HuH-7.5 (cell line): ENCODE results near the gene AIG1.
"Not testable (repeated sequence)": the region's sequence is repeated elsewhere in the genome, so short reads cannot be mapped to it uniquely, and the experiment has no call there.

Experiments used
- DNase-seq: peaks from one replicate; pipeline ENCODE4 v3.0.0; 2011; ENCODE audit warnings: low spot score

AIG1 gene

DNA sequence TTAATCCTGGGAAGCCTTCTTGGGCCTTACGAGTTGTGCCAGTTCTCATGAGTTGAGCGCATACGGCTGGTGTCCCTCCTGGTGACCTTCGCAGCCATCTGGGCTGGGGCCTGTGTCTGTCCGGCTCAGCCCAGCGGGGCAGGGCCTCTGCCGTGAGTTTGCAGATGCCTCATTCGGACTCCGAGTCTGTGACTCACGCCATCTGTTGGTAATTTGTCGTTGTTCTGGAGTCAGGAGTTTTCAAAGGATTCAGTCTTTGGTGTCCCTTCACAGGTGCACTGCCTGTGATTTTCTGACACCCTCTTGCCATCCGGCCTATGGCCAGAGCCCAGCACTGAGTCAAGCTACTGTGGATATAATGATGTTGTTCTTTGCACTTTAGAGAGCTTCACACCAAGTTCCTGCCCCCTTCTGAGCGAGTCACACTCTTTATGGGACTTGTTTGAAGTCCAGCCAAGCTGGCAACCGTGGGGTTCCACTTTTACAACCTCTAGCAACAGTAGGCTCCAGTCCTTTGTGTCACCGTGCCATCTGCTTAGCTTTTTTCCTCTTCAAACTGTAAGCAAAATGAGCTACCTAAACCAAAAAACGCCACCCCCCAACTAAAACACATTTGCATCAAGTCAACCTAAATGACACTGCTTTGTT, 175.6 kb downstream of the AIG1 start:
- DNase-seq: no peak

DNA sequence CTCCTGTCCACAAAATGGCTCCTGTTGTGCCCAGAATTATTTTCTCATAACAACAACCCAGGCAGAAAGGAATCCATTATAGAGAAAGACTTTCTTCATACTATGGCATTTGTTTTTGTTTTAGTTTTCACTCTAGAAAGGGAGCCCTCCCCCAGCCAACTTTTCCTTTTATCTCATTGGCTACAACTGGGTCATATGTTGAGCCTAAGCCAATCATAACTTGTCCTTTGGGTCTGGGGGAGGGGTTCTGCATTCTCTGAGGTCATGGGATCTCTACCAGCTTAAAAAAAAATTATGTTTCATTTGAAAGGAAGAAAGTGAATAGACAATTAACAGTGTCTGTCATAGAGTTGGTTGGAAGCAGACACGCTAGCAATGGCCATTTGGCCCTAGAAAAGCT, 177.6 kb downstream of the AIG1 start:
- DNase-seq: no peak

DNA sequence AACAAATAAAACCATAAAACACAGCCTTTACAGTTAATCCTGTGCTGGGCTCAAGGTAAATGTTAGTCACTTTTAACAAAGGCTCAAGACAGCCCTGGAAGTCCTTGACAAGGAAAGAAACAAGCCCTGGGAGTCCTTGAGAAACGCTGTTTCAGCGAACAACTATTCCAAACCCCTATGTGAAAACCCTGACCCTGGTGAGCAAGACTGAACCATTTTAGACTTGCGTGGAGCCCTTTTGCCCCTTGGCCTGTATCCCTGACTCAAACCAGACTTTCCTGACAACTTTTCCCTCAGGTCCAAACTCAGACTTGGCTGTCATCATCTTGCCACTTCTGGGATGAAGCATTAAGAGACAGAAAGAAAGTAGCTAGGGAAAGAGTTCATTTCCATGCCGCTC, 180.4 kb downstream of the AIG1 start:
- DNase-seq: no peak

DNA sequence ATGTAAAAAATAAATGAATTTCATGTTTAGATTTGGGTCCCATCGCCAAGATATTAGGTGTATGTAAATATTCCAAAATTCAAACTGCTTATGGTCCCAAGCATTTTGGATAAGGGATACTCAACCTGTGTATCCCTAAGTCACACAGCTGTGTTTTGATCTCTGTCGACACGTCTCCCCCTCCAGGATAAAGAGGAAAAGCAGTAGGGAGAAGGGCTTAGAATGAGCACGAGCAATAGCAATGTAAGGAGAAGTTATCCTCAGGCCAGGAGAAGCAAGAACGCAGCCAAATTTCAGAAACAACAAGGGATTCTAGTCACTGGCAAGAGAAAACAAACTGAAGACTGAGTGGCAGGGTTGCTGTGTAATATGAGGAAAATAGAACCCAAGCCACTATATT, 181.2 kb downstream of the AIG1 start:
- DNase-seq: no peak

GRCh38 chr6:143243786-143244185, 183.1 kb downstream of the AIG1 start:
- no peak for DNase-seq

DNA sequence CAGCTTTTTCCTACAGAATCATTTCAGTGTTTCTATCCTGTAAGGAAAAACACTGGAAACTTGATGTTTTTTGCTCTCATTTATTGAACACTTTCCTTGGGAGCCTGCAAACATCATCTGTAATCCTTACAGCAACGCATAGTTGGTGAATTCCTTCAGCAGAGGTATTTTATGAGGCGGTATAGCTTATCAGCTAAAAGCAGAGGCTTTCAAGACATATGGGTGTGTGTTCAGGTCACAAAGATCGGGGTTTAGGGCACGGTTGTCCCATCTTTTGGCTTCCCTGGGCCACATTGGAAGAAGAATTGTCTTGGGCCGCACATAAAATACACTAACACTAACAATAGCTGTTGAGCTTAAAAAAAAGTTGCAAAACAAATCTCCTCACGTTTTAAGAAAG, 185.0 kb downstream of the AIG1 start:
- DNase-seq: no peak

- DNase-seq: not testable (repeated sequence)
Measured at GRCh38 chr6:143246166-143246775, 185.6 kb downstream of the AIG1 start.

DNA sequence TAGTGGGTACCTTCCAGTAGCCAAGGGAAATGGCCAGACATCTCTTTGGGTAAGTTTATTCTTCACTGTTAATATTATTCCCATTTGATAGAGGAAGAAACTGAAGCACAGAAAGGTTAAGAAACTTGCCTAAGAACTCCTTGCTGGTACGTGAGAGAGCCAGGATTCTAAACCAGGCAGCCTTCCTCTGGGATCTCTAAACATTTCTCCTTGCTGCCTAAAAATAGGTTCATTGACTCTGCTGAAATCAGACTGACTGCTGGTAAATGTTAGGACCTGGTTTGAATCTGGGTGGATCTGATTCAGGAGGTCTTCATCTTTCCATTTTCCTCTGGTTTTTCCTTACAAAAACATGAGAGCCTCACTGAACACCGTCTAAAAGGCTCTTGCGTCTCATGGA, 186.9 kb downstream of the AIG1 start:
- DNase-seq: no peak

DNA sequence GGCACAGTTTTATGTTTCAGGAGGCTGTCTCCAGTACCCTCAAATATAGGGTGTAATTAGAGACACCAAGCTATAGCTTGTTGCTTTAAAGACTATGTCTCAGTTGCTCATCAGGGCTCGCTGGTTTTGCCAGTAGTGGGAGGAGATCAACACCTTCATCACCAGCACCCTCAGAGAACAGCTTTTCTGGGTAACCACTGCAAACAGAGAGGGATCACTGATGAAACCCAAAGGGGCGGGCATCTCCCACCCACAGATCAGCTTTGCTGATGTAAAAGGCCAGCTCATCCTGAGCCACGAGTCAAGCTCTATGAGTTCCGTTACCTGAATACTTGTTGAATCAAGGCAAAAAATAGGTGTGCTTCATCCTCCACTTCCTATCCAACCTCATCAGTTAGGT, 187.7 kb downstream of the AIG1 start:
- DNase-seq: no peak

- DNase-seq: no peak
Measured at GRCh38 chr6:143251288-143251687, 190.6 kb downstream of the AIG1 start.

DNA sequence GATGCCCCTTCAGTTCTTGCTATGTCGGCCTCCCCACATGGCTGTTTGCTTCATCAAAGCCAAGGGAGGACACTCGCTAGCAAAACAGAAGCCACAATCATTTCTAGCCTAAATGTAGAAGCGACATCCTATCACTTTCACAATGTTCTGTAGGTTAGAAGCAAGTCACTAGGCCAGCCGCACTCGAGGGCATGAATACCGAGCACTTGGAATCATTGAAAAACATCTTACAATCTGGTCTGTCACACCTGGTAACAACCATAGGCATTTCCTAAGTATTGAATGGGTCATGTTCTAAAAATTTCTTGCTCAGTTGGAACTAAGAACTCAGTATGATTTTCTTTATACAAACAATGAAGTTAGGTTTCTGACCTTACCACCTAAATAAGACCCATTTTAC, 192.3 kb downstream of the AIG1 start:
- DNase-seq: no peak

DNA sequence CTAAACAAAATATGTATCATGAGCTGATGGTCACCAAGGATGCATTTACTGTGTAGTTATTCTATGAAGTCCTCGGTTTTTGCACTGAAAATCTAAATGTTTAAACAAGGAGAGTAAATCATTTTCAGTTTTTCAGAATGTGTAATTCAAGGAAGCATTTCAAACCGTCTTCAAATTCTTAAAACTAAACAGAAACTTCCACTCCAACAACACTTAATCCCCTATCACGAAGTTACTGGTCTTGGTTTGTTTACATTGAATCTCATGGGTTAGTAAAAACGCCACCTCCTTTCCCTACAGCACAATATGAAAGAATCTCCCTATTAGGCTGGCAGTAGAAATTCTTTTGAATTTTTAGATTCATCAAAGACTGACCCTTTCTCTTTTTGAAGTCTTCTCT, 192.9 kb downstream of the AIG1 start:
- DNase-seq: no peak

GRCh38 chr6:143258945-143259344, 198.3 kb downstream of the AIG1 start:
- DNase-seq: no peak

GRCh38 chr6:143260857-143261256, 200.2 kb downstream of the AIG1 start:
- DNase-seq: no peak

DNA sequence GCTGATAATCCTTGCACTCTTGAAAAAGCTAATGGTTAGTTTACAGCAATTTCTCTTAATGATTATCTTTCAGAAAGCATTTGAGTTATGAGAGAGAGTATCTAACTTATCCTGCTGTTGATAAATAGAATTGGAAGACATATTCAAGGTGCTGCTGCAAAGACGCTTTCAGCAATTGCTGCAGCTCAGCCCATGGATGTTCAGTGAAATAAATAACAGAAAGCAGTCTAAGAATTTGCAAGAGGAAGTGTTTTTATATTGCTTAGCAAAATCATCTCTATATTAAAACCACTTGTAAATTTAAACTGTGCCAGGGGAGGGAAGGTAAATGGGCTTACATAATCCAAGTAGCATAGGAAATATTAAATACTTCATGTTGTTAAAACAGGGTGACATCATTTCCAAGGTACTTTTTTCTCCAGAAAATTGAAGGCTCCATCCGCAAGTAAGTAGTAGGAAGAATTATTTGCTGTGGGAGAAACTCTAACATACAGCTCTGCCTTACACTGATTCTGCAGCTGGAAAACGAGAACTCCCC, 201.3 kb downstream of the AIG1 start:
- no peak for DNase-seq

GRCh38 chr6:143262859-143263258, 202.2 kb downstream of the AIG1 start:
- no peak for DNase-seq

DNA sequence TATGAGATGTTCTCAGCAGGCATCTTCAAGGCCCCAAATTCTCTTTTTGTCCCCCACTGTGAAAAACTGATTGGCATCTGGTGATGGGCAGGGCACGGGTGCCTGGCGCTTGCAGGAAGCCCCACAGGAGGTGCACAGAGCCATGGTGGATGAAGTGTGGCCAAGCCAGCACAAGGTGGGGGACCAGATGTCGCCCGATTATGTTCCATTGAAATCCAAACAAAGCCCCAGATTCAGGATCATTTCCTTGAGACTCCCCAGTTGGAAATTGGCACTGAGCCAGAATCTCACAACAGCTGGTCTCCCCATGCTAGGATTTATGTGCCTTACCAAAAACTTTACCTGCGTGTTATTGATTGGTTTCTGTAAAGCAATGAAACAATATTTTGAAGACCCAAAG, 203.7 kb downstream of the AIG1 start:
- DNase-seq: no peak

DNA sequence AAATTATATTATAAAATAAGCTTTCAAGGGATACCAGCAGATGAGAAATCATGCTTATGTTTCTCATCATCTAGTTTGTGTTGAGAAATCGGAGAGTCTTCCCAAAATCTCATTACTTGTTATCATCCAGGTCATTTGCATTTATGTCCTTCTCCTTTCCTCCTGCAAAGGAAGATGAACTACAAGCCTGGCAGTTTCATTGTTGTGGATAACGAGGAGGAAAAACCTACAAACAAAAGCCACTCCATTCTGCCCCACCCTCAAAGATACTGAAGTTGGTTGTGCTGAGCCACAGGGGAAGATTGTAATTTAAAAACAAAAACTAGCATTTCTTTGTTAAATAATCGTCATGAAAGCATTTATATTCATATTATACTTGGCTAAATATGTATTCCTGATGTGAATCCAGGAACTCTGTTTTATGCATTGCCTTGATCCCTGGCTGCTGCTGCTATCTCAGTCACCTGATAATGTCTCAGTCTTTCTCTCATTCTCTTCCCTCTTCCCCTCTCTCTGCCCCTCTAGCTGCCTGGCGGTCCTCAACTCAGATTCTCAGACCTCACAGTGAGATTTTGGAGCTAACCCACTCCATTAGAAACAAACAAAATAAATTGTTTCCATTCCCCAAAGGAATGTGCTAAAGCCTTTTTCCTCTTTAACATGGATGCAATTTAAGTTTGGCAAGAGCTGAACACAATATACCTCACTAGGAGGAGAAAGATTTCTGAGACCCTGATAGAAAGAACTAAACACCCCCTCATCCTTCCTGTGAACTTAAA, 204.5 kb downstream of the AIG1 start:
- no peak for DNase-seq

DNA sequence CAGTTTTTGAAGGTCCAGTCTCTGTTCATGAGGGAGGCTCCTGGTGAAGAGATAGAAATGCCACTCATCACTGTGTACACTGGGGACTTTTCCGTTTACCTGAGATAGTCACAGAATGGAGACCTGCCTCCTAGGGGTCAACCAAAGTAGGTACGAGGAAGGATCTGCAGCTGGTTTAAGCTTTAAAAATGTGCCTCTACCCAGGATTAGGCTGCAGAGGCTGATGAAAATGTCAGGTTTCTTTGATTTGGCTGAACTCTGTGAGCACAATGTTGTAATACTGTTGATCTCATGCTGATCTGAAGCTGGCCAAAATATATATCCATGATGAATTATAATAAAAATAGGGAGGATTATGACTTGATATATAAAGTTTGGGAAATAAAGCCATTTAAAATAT, 207.1 kb downstream of the AIG1 start:
- no peak for DNase-seq

DNA sequence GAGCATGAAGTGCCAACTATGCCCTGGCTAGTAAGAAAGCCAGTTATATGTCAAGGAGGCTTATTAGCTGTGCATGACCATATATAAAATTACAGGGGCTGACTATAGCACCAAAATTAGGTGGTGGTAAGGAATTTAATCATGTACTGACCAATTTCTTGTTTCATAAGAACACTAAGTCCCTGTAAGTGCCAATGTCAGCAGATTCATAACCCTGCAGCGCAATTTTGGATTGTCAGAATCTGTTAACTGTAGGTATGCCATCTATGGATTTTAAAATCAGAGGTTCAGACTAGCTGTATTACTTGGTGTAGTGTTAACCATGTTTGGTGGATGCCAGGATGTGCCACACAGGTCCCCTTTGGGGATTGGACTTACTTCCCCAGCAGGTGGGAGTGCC, 207.8 kb downstream of the AIG1 start:
- DNase-seq: no peak

- DNase-seq: no peak
Measured at GRCh38 chr6:143270026-143270425, 209.3 kb downstream of the AIG1 start.

GRCh38 chr6:143271024-143271423, 210.3 kb downstream of the AIG1 start:
- DNase-seq: no peak

GRCh38 chr6:143276436-143276835, 215.7 kb downstream of the AIG1 start:
- DNase-seq: no peak
